Measurements from ENCODE around the gene GLIS1. TPM values are rescaled to one million over a fixed set of nuclear protein-coding genes. Genes with fewer than 3 reads are reported as not detected.

The GLIS1 gene
- total and polyA plus RNA-seq, 9 donors = 0.04 to 0.42 (median 0.08) TPM; not detected in 3

DNA sequence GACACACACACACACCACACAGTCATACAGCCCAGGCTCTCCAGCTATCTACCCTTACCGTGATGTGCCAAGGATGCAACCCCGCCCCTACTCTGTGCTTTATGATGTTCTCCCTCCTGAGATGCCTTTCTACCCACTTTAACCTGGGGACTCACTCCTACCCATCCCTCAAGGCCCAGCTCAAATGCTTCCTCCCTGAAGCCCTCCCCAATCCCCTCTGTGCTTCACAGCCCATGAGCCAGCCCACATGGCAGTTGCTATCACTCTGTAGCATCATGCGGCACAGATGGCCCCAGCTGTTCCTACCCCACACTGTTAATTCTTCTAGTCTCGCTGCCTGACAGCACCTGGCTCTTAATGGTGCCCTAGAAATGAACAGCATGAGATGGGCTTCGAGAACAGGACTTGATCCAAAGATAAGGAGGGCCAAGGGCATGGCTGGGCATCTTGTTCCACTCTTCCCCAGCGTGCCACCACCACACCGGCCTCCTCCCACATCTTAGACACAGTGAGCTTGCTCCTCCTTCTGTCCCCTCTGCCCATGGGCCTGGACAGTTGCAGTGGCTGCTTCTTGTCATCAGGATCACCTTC, 109.8 kb downstream of the GLIS1 start:
- Histone ChIP-seq H3K9me3 (replicated peaks; ENCODE audit: control insufficient read depth, low read depth, low read length) (no peaks in the 10 kb centered on the region), H3K4me3 (ENCODE audit: low read length) (no peak overlapping the region), H3K4me1 (ENCODE audit: control insufficient read depth, insufficient read depth, low read length) (no peaks in the 10 kb centered on the region), H3K27me3 (ENCODE audit: control insufficient read depth, insufficient read depth, low read length) (peaks cover 8% of the 10 kb centered on the region), H3K36me3 (ENCODE audit: control insufficient read depth, insufficient read depth, low read length) (no peaks in the 10 kb centered on the region), H3K27ac (ENCODE audit: low read length) (no peak overlapping the region)
- WGBS (ENCODE audit: insufficient coverage) = 84% methylated on average over 7 of the region's 7 CpGs
- peak; percentile 9 for DNase-seq

DNA sequence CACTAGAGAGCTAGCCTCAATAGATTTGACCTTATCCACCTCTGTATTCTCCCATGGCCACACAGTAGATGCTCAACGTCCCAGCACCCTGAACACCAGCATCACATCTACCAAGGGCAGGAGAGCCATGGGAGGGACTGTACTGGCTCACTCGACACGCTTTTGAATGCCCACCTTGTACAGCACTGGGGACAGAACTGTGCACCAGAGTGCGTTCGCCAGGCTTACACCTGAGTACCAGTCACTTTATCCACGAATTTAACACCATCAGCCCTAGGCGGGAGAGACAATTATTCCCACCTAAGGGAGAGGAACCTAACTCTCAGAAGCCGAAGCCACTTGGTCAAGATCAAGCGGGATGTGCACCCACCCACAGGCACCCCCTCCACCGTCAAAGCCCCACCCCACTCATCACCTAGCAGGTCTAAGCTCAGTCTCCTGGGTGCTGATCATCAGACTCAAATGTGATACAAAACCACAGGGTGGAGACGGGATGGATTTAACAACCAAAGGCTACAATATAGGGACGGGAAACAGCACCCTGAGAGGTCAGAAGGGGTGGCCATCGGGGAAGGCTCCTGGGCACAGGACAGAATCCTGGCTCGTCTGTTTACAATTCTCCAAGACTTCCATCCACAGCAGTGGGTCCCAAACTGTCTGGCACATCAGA, 110.5 kb downstream of the GLIS1 start:
- H3K4me3 ChIP-seq (ENCODE audit: low read length) = no peak overlapping the region
- no peaks in the 10 kb centered on the region for H3K4me1 ChIP-seq (ENCODE audit: control insufficient read depth, insufficient read depth, low read length)
- no peak overlapping the region for H3K27ac ChIP-seq (ENCODE audit: low read length)
- no peaks in the 10 kb centered on the region for H3K9me3 ChIP-seq (replicated peaks; ENCODE audit: control insufficient read depth, low read depth, low read length)
- H3K27me3 ChIP-seq (ENCODE audit: control insufficient read depth, insufficient read depth, low read length) = peaks cover 6% of the 10 kb centered on the region
- 82% methylated on average over 13 of the region's 14 CpGs for WGBS (ENCODE audit: insufficient coverage)
- no peak for DNase-seq
- H3K36me3 ChIP-seq (ENCODE audit: control insufficient read depth, insufficient read depth, low read length) = no peaks in the 10 kb centered on the region

DNA sequence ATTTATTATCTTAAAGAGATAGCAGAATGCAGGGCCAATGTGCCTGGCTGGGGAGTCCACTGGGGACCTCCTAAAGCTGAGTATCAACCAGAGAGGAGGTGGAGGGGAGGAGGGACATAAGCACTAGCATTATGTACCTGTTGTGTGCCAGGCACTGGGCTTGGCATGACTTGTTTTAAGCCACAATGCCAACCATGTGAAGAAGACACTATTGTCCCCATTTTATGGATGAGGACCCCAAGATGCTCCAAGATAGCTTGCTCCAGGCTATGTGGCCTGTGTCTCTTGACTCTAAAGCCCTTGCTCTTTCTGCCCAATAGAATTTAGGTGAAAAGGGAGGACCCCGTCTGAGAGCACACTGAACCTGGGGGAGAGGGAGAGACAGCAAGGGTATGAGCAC, 111.3 kb downstream of the GLIS1 start:
- 80% methylated on average over 1 of the region's 1 CpG for WGBS (ENCODE audit: insufficient coverage)

DNA sequence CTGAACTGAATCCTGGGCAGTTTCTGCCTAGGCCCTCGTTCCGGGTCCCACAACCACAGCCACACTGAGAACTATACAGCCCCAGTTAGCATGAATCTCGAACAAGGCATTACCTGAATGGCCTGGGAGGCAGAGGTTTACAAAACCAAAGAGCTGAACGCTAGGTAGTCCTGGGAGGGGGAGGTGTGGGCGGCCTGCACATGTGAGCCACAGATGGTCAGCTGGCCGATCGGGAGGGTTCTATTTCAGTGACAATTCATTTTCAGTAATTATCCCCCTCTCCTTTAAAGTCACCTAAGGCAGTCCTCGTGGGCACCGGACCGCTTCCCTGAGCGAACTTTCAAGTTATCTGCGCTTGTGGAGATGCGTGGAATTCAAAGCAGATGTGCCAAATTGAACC, 111.9 kb downstream of the GLIS1 start:
- H3K27me3 ChIP-seq (ENCODE audit: control insufficient read depth, insufficient read depth, low read length) = peaks cover 6% of the 10 kb centered on the region
- WGBS (ENCODE audit: insufficient coverage) = 33% methylated on average over 9 of the region's 13 CpGs
- no peak overlapping the region for H3K4me3 ChIP-seq (ENCODE audit: low read length)
- no peaks in the 10 kb centered on the region for H3K9me3 ChIP-seq (replicated peaks; ENCODE audit: control insufficient read depth, low read depth, low read length)
- H3K36me3 ChIP-seq (ENCODE audit: control insufficient read depth, insufficient read depth, low read length) = no peaks in the 10 kb centered on the region
- no peak for DNase-seq
- H3K4me1 ChIP-seq (ENCODE audit: control insufficient read depth, insufficient read depth, low read length) = no peaks in the 10 kb centered on the region
- H3K27ac ChIP-seq (ENCODE audit: low read length) = no peak overlapping the region

More for the DNA sequence above, 111.3 kb downstream of the GLIS1 start:
- Histone ChIP-seq H3K9me3 (replicated peaks; ENCODE audit: control insufficient read depth, low read depth, low read length) (no peaks in the 10 kb centered on the region), H3K27ac (ENCODE audit: low read length) (no peak overlapping the region), H3K4me3 (ENCODE audit: low read length) (no peak overlapping the region), H3K27me3 (ENCODE audit: control insufficient read depth, insufficient read depth, low read length) (peaks cover 6% of the 10 kb centered on the region), H3K36me3 (ENCODE audit: control insufficient read depth, insufficient read depth, low read length) (no peaks in the 10 kb centered on the region), H3K4me1 (ENCODE audit: control insufficient read depth, insufficient read depth, low read length) (no peaks in the 10 kb centered on the region)
- no peak for DNase-seq

DNA sequence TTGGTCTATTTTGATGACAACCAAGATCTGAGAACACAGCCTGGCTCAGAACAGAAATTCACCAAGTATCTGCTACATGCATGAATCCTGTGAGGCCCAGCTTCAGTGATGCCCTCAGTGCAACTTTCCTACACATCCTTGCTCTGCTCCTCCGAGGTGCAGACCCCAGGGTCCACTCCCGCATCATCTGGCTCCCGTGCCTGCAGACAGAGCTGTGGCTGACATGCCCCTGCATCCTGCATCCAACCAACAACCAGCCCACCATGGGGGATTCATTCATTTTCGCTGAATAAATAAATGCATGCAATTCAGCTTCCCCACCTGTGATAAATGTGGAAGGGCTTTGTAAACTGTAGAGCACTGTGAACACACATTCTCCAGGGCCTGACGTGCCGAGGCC, 112.3 kb downstream of the GLIS1 start:
- H3K27ac ChIP-seq (ENCODE audit: low read length) = no peak overlapping the region
- H3K36me3 ChIP-seq (ENCODE audit: control insufficient read depth, insufficient read depth, low read length) = no peaks in the 10 kb centered on the region
- 70% methylated on average over 5 of the region's 6 CpGs for WGBS (ENCODE audit: insufficient coverage)
- H3K27me3 ChIP-seq (ENCODE audit: control insufficient read depth, insufficient read depth, low read length) = peaks cover 6% of the 10 kb centered on the region
- H3K9me3 ChIP-seq (replicated peaks; ENCODE audit: control insufficient read depth, low read depth, low read length) = no peaks in the 10 kb centered on the region
- no peak for DNase-seq
- no peak overlapping the region for H3K4me3 ChIP-seq (ENCODE audit: low read length)
- no peaks in the 10 kb centered on the region for H3K4me1 ChIP-seq (ENCODE audit: control insufficient read depth, insufficient read depth, low read length)

DNA sequence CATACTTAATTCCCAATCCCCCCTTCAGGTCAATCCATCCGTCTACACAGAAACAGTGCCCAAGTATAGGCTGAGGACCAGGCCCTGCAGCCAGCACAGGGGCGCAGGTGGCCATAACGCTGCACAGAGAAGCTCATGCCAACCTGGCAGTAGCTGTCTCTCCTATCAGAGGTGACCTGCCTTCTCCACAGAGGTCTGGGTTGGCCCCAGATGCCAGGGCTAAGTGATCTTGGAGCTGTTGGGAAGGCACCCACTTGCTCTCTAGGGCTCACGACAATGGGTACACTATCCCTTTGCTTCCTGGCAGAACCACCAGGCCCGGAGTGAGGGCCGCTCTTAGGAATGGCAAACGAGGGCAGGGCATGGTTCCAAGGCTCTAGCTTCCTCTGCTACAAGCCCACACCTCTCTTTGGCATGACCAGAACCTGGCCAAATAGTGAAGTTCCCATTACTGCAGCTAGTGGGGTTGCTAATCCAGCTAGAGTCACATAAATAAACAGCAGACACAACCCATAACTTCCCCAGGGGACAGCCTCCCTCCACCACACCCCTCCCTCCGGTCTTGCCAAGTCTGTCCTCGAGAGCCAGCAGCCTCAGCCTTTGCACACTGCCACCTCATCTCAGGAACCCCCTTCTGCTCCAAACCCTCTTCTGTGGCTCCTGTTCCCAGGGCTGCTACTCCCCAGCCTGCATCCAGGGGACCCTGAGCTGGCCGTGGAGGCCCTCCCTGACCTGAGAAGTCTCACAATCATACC, 113.0 kb downstream of the GLIS1 start:
- H3K27me3 ChIP-seq (ENCODE audit: control insufficient read depth, insufficient read depth, low read length) = peaks cover 6% of the 10 kb centered on the region
- no peak for DNase-seq
- no peak overlapping the region for H3K4me3 ChIP-seq (ENCODE audit: low read length)
- H3K36me3 ChIP-seq (ENCODE audit: control insufficient read depth, insufficient read depth, low read length) = no peaks in the 10 kb centered on the region
- no peak overlapping the region for H3K27ac ChIP-seq (ENCODE audit: low read length)
- no peaks in the 10 kb centered on the region for H3K9me3 ChIP-seq (replicated peaks; ENCODE audit: control insufficient read depth, low read depth, low read length)
- 70% methylated on average over 5 of the region's 10 CpGs for WGBS (ENCODE audit: insufficient coverage)
- no peaks in the 10 kb centered on the region for H3K4me1 ChIP-seq (ENCODE audit: control insufficient read depth, insufficient read depth, low read length)

DNA sequence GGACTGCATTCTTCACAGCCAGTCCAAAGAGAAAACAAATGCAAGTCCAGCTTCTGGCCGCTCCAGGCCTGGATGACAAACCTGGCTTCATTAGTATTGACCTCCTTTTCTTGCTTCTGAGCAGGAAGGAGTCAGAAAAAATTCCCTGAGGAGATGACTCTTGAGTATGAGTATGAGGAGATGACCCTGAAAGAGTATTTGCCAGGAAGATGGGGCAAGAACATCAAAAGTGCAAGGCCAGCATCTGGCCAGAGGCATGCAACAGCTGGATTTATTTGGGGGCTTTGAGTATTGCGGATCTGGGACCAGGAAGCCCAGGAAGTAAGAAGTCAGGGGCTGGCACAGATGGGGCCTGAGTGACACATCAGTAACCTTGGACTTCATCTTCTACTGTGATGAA, 113.9 kb downstream of the GLIS1 start:
- Histone ChIP-seq H3K4me3 (ENCODE audit: low read length) (no peak overlapping the region), H3K36me3 (ENCODE audit: control insufficient read depth, insufficient read depth, low read length) (no peaks in the 10 kb centered on the region), H3K9me3 (replicated peaks; ENCODE audit: control insufficient read depth, low read depth, low read length) (no peaks in the 10 kb centered on the region), H3K27ac (ENCODE audit: low read length) (no peak overlapping the region), H3K4me1 (ENCODE audit: control insufficient read depth, insufficient read depth, low read length) (no peaks in the 10 kb centered on the region), H3K27me3 (ENCODE audit: control insufficient read depth, insufficient read depth, low read length) (peaks cover 6% of the 10 kb centered on the region)
- WGBS (ENCODE audit: insufficient coverage) = 86% methylated on average over 2 of the region's 2 CpGs
- no peak for DNase-seq

DNA sequence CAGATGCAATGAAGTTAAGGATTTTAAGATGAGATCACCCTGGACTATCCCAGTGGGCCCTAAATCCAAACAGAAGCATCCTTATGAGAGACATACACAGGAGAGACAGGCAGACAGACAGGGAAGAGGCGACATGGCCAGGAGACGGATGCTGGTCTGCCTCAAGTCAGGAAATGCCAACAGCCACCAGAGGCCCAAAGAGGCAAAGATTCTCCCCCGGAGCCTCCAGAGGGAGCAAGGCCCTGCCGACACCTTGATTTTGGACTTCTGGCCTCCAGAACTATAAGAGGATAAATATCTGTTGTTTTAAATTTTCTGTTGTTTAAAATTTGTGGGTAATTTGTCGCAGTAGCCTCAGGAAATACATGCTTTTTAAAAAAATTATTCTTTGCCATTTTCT, 116.4 kb downstream of the GLIS1 start:
- 50% methylated on average over 3 of the region's 5 CpGs for WGBS (ENCODE audit: insufficient coverage)
- no peak for DNase-seq
- H3K4me3 ChIP-seq (ENCODE audit: low read length) = no peak overlapping the region
- no peaks in the 10 kb centered on the region for H3K27me3 ChIP-seq (ENCODE audit: control insufficient read depth, insufficient read depth, low read length)
- no peaks in the 10 kb centered on the region for H3K9me3 ChIP-seq (replicated peaks; ENCODE audit: control insufficient read depth, low read depth, low read length)
- H3K4me1 ChIP-seq (ENCODE audit: control insufficient read depth, insufficient read depth, low read length) = no peaks in the 10 kb centered on the region
- H3K36me3 ChIP-seq (ENCODE audit: control insufficient read depth, insufficient read depth, low read length) = no peaks in the 10 kb centered on the region
- H3K27ac ChIP-seq (ENCODE audit: low read length) = no peak overlapping the region

DNA sequence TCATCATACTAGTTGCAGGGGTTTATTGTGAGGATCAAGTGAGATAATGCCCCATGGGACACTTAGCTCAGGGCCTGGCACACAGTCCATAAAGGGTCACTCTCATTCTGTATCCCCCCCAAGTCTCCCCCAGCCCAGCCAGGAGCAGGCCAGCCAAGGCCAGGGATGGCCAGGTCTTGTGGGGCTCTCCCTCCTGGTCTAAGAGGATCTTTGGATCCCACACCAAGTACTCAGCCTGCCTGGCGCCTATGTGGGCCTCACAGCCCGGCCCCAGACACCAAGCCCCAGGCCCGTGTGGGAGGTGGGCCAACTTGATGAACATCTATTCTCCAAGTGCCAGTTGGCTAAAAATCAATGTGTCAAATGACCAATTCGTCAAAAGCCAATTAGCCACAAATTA, 117.8 kb downstream of the GLIS1 start:
- DNase-seq = no peak

DNA sequence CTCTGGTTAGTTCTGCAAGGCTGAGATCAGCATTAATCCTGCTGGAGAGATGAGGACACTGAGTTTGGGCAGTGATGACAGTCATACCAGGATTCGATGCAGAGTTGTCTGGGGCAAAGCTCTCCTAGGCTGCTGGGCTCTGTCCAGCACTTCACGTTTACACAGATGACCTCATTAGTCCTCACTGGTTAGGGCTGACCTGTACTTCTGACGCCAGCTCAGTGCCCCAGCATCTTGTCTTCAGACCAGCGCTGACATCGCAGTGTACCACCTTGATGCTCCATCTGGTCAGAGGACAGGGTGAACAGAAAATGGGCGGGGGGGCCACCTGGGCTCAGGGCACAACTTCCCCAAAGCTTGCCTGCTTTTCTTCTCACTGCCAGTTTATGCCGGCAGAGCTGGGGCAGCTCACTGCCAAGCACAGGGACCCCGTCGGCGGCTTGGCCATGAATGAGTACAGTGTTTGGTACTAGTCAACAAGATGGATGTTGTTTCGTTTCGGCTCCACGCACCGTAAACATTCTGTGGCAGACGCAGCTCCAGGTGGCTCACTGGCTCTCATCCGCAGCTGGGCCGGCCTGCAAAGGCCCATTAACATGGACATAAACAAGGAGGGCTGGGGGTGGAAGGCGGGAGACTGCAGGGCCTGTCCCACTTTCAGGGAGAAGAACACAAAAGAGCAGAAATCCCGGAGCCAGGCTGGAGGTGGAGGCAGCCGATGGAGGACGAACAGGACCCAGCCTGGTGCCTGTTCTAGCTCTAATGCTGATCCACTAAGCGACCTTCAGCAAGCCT, 118.7 kb downstream of the GLIS1 start:
- Histone ChIP-seq H3K9me3 (replicated peaks; ENCODE audit: control insufficient read depth, low read depth, low read length) (no peaks in the 10 kb centered on the region), H3K27ac (ENCODE audit: low read length) (no peak overlapping the region), H3K4me3 (ENCODE audit: low read length) (no peak overlapping the region), H3K27me3 (ENCODE audit: control insufficient read depth, insufficient read depth, low read length) (no peaks in the 10 kb centered on the region), H3K36me3 (ENCODE audit: control insufficient read depth, insufficient read depth, low read length) (no peaks in the 10 kb centered on the region), H3K4me1 (ENCODE audit: control insufficient read depth, insufficient read depth, low read length) (peaks cover under 1% of the 10 kb centered on the region)
- WGBS (ENCODE audit: insufficient coverage) = 45% methylated on average over 22 of the region's 22 CpGs
- no peak for DNase-seq

More for the DNA sequence above, 117.8 kb downstream of the GLIS1 start:
- Histone ChIP-seq H3K36me3 (ENCODE audit: control insufficient read depth, insufficient read depth, low read length) (no peaks in the 10 kb centered on the region), H3K4me1 (ENCODE audit: control insufficient read depth, insufficient read depth, low read length) (no peaks in the 10 kb centered on the region), H3K4me3 (ENCODE audit: low read length) (no peak overlapping the region), H3K9me3 (replicated peaks; ENCODE audit: control insufficient read depth, low read depth, low read length) (no peaks in the 10 kb centered on the region), H3K27ac (ENCODE audit: low read length) (no peak overlapping the region), H3K27me3 (ENCODE audit: control insufficient read depth, insufficient read depth, low read length) (no peaks in the 10 kb centered on the region)
- no CpG with 5 or more reads among the region's 4 CpGs for WGBS (ENCODE audit: insufficient coverage)
